Astrocyte (in vitro differentiated cells and primary cell): Measurements from ENCODE around the gene DNAJB4. TPM values are rescaled to one million over a fixed set of nuclear protein-coding genes. Genes with fewer than 3 reads are reported as not detected.

Experiments
- DNase-seq: peaks from one replicate; pipeline ENCODE4 v3.0.0-alpha.2; 2010; ENCODE audit warnings: low read depth
- FAIRE-seq: peaks from 2 replicates; lab custom pipeline; 2011; peaks lifted over from hg19 to GRCh38; lab: Jason Lieb, UNC
- H2AFZ ChIP-seq: 2 replicates; pipeline ENCODE4 v1.6.0; 2012; ENCODE audit warnings: low read depth, low read length, inconsistent platforms
- H3K27ac ChIP-seq: 2 replicates; pipeline ENCODE4 v1.5.1; 2011; ENCODE audit warnings: low read depth, low read length, inconsistent platforms
- H3K27me3 ChIP-seq: 2 replicates; pipeline ENCODE4 v1.6.0; 2011; ENCODE audit warnings: low read length, inconsistent platforms; ENCODE audit not compliant: insufficient read depth
- H3K36me3 ChIP-seq: 2 replicates; pipeline ENCODE4 v1.5.1; 2011; ENCODE audit warnings: low read length, inconsistent platforms; ENCODE audit not compliant: insufficient read depth
- H3K4me1 ChIP-seq: 2 replicates; pipeline ENCODE4 v1.5.1; 2011; ENCODE audit warnings: low read length, inconsistent platforms; ENCODE audit not compliant: insufficient read depth
- H3K4me2 ChIP-seq: 2 replicates; pipeline ENCODE4 v1.6.0; 2012; ENCODE audit warnings: low read length, inconsistent platforms
- H3K4me3 ChIP-seq: 2 replicates; pipeline ENCODE4 v1.5.1; 2011; ENCODE audit warnings: low read depth, mild to moderate bottlenecking, low read length, inconsistent platforms; ENCODE audit not compliant: insufficient read depth
- H3K79me2 ChIP-seq: 2 replicates; pipeline ENCODE4 v1.6.0; 2012; ENCODE audit warnings: mild to moderate bottlenecking, low read length, inconsistent platforms; ENCODE audit not compliant: insufficient read depth
- H3K9ac ChIP-seq: 2 replicates; pipeline ENCODE4 v1.6.0; 2012; ENCODE audit warnings: mild to moderate bottlenecking, low read length, inconsistent platforms
- H3K9me3 ChIP-seq: 2 replicates; pipeline ENCODE4 v1.5.1; 2012; ENCODE audit warnings: low read depth, mild to moderate bottlenecking, low read length, inconsistent platforms; ENCODE audit not compliant: insufficient read depth
- H4K20me1 ChIP-seq: 2 replicates; pipeline ENCODE4 v1.6.0; 2012; ENCODE audit warnings: low read length, inconsistent platforms; ENCODE audit not compliant: insufficient read depth
- H3K27ac Mint-ChIP-seq: one replicate; pipeline ENCODE4 v1.8.0; 2021; ENCODE audit warnings: mild to moderate bottlenecking, mixed read lengths; ENCODE audit not compliant: unreplicated experiment
- H3K27me3 Mint-ChIP-seq: one replicate; pipeline ENCODE4 v1.8.0; 2021; ENCODE audit warnings: low read depth, mixed read lengths; ENCODE audit not compliant: unreplicated experiment
- H3K36me3 Mint-ChIP-seq: one replicate; pipeline ENCODE4 v1.8.0; 2021; ENCODE audit warnings: low read depth, mixed read lengths; ENCODE audit not compliant: unreplicated experiment
- H3K4me1 Mint-ChIP-seq: one replicate; pipeline ENCODE4 v1.8.0; 2021; ENCODE audit warnings: low read depth, mixed read lengths; ENCODE audit not compliant: unreplicated experiment
- H3K4me3 Mint-ChIP-seq: one replicate; pipeline ENCODE4 v1.8.0; 2021; ENCODE audit warnings: mild to moderate bottlenecking, moderate library complexity, mixed read lengths; ENCODE audit not compliant: unreplicated experiment
- H3K9me3 Mint-ChIP-seq: one replicate; pipeline ENCODE4 v1.8.0; 2021; ENCODE audit warnings: mild to moderate bottlenecking, mixed read lengths; ENCODE audit not compliant: unreplicated experiment
- CTCF ChIP-seq: IDR thresholded peaks from 2 replicates; pipeline ENCODE4 v1.5.1; 2011; ENCODE audit warnings: low read depth, mild to moderate bottlenecking, inconsistent platforms, low read length, moderate library complexity; ENCODE audit not compliant: insufficient read depth
- EZH2 ChIP-seq: IDR thresholded peaks from 2 replicates; pipeline ENCODE4 v1.6.1; 2012; ENCODE audit warnings: mild to moderate bottlenecking, low read length, inconsistent platforms; ENCODE audit not compliant: insufficient read depth
- total RNA-seq: library from RNA; stranded (reverse); gene quantifications from 2 replicates; pipeline ENCODE4 v1.2.1, GENCODE V29; 2021

DNAJB4 gene
- total RNA-seq, 1 donor from 2014 or later, result 58.6 TPM

- peaks cover 29% of the 10 kb centered on the region for H3K36me3 ChIP-seq
- H2AFZ ChIP-seq, result no peak overlapping the region
- no peak overlapping the region for H3K9ac ChIP-seq
- TF ChIP-seq EZH2 (no peak), CTCF (no peak)
- H3K9me3 ChIP-seq, result no peaks in the 10 kb centered on the region
- H4K20me1 ChIP-seq, result peaks cover 93% of the 10 kb centered on the region
- H3K36me3 Mint-ChIP-seq, result peaks cover 11% of the 10 kb centered on the region
- H3K4me3 ChIP-seq, result no peak overlapping the region
- peaks cover 100% of the 10 kb centered on the region for H3K79me2 ChIP-seq
- H3K27ac ChIP-seq, result no peak overlapping the region
- H3K4me3 Mint-ChIP-seq, result no peak overlapping the region
- FAIRE-seq, result no peak
- H3K4me1 ChIP-seq, result peaks cover 7% of the 10 kb centered on the region
- no peaks in the 10 kb centered on the region for H3K27me3 ChIP-seq
- no peak for DNase-seq
- H3K4me1 Mint-ChIP-seq, result peaks cover 25% of the 10 kb centered on the region
- no peak overlapping the region for H3K27ac Mint-ChIP-seq
- no peaks in the 10 kb centered on the region for H3K9me3 Mint-ChIP-seq
- H3K4me2 ChIP-seq, result no peak overlapping the region
- no peaks in the 10 kb centered on the region for H3K27me3 Mint-ChIP-seq
Measured at GRCh38 chr1:77972080-77972479, 32.7 kb upstream of the DNAJB4 start.

- H3K4me3 ChIP-seq, result peak overlapping the region; percentile 98
- Mint-ChIP-seq H3K9me3 (no peaks in the 10 kb centered on the region), H3K36me3 (peaks cover 4% of the 10 kb centered on the region), H3K27ac (peak overlapping the region; percentile 69), H3K27me3 (no peaks in the 10 kb centered on the region), H3K4me3 (no peak overlapping the region), H3K4me1 (peaks cover 18% of the 10 kb centered on the region)
- DNase-seq (peak; percentile 58), FAIRE-seq (peak; percentile 73)
- no peak overlapping the region for H2AFZ ChIP-seq
- peak overlapping the region; percentile 91 for H3K4me2 ChIP-seq
- H3K79me2 ChIP-seq, result peaks cover 97% of the 10 kb centered on the region
- peaks cover 4% of the 10 kb centered on the region for H3K36me3 ChIP-seq
- H3K27me3 ChIP-seq, result no peaks in the 10 kb centered on the region
- no peak for TF ChIP-seq EZH2
- TF ChIP-seq CTCF, result no peak
- H3K9me3 ChIP-seq, result no peaks in the 10 kb centered on the region
- peak overlapping the region; percentile 70 for H3K9ac ChIP-seq
- peaks cover 7% of the 10 kb centered on the region for H3K4me1 ChIP-seq
- H4K20me1 ChIP-seq, result peaks cover 73% of the 10 kb centered on the region
- H3K27ac ChIP-seq, result peak overlapping the region; percentile 50
Measured at GRCh38 chr1:77975386-77975785, 29.4 kb upstream of the DNAJB4 start.

DNA sequence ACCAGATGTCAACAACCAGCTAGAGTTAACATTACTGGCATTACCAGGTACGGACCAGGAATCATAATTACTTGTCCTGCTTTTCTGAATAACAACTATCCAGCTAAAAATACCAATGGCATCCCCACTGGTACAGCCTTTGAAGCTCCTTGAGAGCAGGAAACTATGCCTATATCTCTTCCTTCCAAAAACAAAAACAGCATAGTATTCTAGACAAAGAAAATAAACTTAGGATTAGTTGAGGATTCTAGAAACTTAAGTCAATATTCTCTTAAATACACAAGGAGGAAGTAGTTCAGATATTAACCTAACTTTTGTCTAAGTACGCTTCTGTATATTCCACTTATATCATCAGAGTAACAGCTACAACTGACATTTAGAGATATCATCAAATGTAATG is 28.8 kb upstream of the DNAJB4 start:
- Mint-ChIP-seq H3K36me3 (peaks cover 4% of the 10 kb centered on the region), H3K4me1 (peaks cover 20% of the 10 kb centered on the region), H3K27me3 (no peaks in the 10 kb centered on the region), H3K4me3 (no peak overlapping the region), H3K9me3 (no peaks in the 10 kb centered on the region), H3K27ac (no peak overlapping the region)
- Histone ChIP-seq H3K4me1 (peaks cover 7% of the 10 kb centered on the region), H4K20me1 (peaks cover 68% of the 10 kb centered on the region), H3K79me2 (peaks cover 97% of the 10 kb centered on the region), H3K27me3 (no peaks in the 10 kb centered on the region), H3K36me3 (peaks cover 4% of the 10 kb centered on the region), H2AFZ (no peak overlapping the region), H3K4me3 (peak overlapping the region; percentile 98), H3K9me3 (no peaks in the 10 kb centered on the region), H3K9ac (peak overlapping the region; percentile 70), H3K27ac (peak overlapping the region; percentile 50), H3K4me2 (peak overlapping the region; percentile 91)
- DNase-seq, result no peak
- no peak for FAIRE-seq
- TF ChIP-seq EZH2, result no peak
- TF ChIP-seq CTCF, result no peak
